ENCODE data around the gene IRF5.
"Not testable (repeated sequence)": the region's sequence is repeated elsewhere in the genome, so short reads cannot be mapped to it uniquely, and the experiment has no call there.

Gene IRF5

GRCh38 chr7:128968624-128969023 lies 30.9 kb downstream of the IRF5 start:
- no peak for DNase-seq

- no peak for DNase-seq
Measured at GRCh38 chr7:128974241-128974934, 36.7 kb downstream of the IRF5 start.

GRCh38 chr7:128982105-128982504 lies 44.4 kb downstream of the IRF5 start:
- DNase-seq, result no peak

- DNase-seq, result no peak
Measured at GRCh38 chr7:128985660-128986059, 47.9 kb downstream of the IRF5 start.

DNA sequence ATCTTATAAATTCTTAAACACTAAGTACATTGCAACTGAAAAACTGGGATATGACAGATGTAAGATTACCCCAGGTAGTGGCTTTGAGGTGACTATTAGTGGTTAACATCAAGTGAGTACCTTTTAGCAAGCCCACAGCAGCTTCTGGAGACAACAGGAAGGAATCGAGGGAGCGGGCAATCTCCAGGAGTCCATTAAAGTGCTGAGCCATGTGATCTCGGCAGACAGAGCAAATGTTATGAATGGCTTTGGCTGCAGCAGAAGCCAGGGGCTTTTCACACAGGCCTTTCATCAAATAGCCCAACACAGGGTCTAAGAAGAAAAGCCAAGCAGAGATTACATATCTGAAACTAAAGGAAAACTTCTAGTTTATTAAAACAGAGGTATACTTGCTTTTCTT lies 48.9 kb downstream of the IRF5 start:
- DNase-seq, result no peak

GRCh38 chr7:128988372-128988771 lies 50.6 kb downstream of the IRF5 start:
- no peak for DNase-seq

DNA sequence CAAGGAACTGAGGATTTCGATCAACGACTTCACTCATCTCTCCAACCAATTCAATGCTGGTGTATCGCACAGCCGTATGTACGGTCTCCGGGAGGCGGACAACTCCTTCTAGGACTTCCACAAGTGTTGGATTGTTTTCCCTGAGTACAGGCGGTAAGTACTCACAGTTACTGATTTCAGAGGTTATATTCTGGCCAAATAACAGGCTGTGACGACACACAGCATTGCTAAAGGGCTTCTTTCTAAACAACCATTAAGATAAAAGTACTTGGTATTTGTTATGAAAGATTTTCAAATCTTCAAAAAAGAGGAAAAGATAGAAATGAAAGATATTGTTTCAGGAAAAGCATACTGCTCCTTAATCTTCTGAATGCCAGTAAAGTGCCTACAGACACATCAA lies 52.2 kb downstream of the IRF5 start:
- no peak for DNase-seq

DNA sequence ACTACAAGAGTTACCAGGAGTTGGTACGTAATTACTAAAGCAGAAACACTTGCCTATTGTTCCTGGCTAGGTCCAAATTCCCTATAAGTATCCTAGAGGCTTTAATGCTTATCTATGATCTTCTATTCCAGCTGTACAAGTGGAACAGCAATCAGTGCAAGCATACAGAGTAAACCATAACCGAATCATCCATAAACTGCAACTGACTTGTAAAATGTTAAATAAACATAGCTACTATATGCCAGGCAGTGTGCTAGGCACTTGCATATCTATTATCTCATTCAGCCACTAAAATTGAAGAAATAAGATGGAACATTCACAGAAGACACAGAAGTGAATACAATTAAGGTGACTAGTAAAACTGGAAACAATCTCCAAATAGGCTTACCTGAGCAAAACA lies 55.7 kb downstream of the IRF5 start:
- DNase-seq, result no peak

DNA sequence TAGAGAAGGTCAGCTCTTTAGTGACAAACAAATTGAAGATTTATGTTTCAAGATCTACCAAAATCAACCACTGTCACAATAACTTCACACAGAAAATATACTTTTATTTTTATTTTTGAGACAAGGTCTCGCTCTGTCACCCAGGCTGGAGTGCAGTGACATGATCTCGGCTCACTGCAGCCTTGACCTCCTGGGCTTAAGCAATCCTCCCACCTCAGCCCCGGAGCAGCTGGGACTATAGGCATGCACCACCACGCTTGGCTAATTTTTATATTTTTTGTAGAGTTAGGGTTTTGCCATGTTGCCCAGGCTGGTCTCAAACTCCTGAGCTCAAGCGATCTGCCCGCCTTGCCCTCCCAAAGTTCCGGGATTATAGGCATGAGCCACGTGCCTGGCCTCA lies 56.8 kb downstream of the IRF5 start:
- not testable (repeated sequence) for DNase-seq

DNA sequence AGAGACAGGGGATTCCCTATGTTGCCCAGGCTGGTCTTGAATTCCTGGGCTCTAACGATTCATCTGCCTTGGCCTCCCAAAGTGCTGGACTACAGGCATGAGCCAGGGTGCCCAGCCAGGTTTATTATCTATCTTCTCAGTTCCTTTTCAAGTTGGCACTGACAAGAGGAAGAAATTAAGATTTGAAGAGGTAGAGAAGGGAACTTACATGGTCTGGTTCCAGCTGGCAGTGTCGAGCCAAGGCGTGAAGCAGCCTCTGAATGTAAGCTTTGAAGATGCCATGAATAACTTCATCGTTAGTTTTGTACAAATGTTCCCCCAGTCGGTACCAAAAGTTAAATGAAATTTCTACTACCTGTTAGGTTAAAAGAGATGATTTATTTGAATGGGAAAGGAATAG lies 59.5 kb downstream of the IRF5 start:
- no peak for DNase-seq
